Measurements from ENCODE around the gene ANAPC4.

ANAPC4 gene

DNA sequence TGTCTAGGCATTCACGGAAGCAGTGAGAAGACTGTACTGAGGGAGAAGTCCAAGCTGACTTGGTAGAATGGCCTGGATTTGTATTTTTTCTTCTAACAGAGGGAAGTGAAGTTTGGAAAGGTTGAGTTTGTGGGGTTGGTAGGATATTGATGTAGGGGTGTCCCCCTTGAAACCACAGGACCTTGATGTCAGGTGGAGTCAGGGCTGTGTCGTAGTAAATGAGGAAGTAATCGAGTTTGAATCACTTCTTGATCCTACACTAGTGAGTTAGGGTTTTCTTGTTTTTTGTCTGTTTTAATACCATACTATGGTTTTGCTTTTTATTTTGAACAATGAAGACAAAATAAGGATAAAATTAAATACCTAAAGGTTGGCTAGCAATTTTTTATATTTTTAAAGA is 30.1 kb upstream of the ANAPC4 start:
- no peak overlapping the region for H3K4me3 ChIP-seq (ENCODE audit: low read depth, low read length)
- DNase-seq (ENCODE audit: low read depth): no peak
- in situ Hi-C loops (cut with HindIII; ENCODE audit: low sequenced_read_pairs): no loop called here
- TF ChIP-seq, protein P1, sequence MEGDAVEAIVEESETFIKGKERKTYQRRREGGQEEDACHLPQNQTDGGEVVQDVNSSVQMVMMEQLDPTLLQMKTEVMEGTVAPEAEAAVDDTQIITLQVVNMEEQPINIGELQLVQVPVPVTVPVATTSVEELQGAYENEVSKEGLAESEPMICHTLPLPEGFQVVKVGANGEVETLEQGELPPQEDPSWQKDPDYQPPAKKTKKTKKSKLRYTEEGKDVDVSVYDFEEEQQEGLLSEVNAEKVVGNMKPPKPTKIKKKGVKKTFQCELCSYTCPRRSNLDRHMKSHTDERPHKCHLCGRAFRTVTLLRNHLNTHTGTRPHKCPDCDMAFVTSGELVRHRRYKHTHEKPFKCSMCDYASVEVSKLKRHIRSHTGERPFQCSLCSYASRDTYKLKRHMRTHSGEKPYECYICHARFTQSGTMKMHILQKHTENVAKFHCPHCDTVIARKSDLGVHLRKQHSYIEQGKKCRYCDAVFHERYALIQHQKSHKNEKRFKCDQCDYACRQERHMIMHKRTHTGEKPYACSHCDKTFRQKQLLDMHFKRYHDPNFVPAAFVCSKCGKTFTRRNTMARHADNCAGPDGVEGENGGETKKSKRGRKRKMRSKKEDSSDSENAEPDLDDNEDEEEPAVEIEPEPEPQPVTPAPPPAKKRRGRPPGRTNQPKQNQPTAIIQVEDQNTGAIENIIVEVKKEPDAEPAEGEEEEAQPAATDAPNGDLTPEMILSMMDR (IDR thresholded peaks at IDR 0.05; ENCODE audit: low read depth, low read length, missing control alignments): no peak

DNA sequence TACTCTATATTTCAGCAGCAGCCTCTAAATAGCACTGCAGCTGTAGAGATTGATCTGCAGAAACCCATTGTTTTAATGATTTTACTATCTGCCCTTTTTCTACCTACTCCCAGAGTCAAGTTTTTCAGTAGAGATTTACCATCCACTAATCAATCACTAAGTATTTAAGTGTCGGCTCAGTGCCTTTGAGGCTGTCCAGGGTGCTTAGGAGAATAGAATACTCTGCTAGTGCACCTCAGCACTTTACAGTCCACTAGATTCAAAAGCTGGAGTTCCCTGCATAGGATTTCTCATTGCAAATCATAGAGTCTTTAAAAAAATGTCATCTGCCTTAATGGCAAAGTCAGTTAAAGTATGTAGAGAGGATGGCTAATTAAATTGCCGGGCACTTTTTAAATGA is 29.6 kb upstream of the ANAPC4 start:
- in situ Hi-C loops (cut with HindIII; ENCODE audit: low sequenced_read_pairs): no loop called here
- no peak for DNase-seq (ENCODE audit: low read depth)
- TF ChIP-seq, protein P1 (IDR thresholded peaks at IDR 0.05; ENCODE audit: low read depth, low read length, missing control alignments): no peak
- H3K4me3 ChIP-seq (ENCODE audit: low read depth, low read length): no peak overlapping the region

DNA sequence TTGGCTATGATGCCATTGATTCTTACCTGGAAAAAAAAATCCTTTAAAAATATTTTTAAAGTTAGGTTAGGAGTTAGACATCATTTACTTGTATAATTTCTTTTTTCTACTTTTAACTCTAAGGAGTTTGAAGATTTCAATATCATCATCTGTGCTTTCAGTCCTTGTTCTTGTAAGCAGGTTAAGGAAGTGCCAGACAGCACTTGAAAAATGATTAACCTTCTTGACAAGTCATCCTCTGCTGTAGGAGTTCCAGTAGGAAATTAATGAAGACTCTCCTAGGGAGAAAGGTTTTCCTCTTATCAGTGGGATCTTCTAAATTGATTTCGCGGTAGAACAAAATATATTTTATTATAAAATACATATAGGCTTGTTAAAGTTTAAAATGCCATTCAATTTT is 29.1 kb upstream of the ANAPC4 start:
- TF ChIP-seq, protein P1 (IDR thresholded peaks at IDR 0.05; ENCODE audit: low read depth, low read length, missing control alignments): no peak
- in situ Hi-C loops (cut with HindIII; ENCODE audit: low sequenced_read_pairs): no loop called here
- no peak overlapping the region for H3K4me3 ChIP-seq (ENCODE audit: low read depth, low read length)
- no peak for DNase-seq (ENCODE audit: low read depth)

DNA sequence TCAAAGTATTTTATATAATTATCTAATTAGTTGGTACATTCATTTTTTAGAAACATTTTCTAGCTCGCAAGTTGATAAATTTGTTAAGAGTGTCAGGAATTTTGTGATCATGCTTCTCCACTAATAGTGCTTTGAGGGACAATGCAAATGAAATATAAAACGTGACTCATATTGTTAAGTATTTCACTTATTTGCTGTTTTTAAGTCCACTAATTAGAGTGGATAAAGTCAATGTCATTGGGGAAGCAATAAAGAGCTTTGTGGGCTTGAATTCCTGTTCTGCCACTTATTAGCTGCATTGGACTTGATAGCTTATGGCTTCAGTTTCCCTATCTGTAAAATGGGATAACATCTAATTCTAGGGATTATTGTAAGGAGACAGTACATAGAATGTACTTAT is 26.5 kb upstream of the ANAPC4 start:
- no peak for DNase-seq (ENCODE audit: low read depth)
- no peak overlapping the region for H3K4me3 ChIP-seq (ENCODE audit: low read depth, low read length)
- TF ChIP-seq, protein P1 (IDR thresholded peaks at IDR 0.05; ENCODE audit: low read depth, low read length, missing control alignments): no peak
- in situ Hi-C loops (cut with HindIII; ENCODE audit: low sequenced_read_pairs): no loop called here

DNA sequence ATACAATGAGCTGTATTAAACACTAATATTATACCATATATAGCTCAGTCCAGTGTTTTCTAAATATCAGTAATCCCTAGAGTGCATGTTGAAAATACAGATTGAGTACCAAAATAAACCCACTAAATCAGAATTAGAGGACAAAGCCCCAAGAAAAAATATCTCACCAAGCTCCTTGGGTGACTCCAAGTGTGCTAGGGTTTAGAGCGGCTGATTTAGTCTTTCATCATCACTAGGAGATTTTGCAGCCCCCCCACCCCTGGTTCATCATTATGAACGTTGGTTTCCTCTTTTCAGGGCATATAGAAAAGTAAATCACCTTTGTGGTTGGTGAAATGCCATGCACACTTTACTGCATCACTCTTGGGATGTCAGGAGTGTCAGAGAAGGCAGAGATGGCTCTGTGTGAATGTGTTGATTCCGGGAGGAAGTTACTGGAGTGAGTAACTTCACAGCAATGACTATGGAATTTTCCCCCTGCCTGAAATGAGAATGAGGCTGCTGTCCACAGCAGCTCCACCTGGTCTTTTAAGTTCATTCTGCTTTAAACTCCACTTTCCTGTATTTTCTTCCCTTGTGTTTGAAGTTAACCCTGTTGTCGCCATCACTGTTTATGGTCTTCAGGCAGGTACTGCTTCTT is 25.2 kb upstream of the ANAPC4 start:
- no peak overlapping the region for H3K4me3 ChIP-seq (ENCODE audit: low read depth, low read length)
- in situ Hi-C loops (cut with HindIII; ENCODE audit: low sequenced_read_pairs): no loop called here
- DNase-seq (ENCODE audit: low read depth): no peak
- TF ChIP-seq, protein P1 (IDR thresholded peaks at IDR 0.05; ENCODE audit: low read depth, low read length, missing control alignments): no peak

DNA sequence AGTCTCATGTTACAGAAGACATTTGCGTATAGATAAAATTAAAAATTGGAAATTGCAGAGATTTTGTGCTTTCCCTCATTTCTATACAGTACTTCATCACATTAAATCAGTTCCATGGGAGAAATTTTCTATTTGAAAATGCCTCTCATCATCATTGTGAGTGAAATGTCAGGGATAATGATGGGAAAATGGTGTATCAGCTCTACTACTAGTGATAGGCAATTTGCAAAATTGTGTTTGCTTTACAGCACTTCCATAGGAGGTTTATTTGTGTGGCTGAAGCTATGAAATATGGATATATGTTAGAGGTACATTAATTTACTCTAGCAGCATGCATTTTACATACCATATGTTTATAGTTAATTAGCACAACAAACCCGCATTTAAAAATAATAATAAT is 21.0 kb upstream of the ANAPC4 start:
- no peak for DNase-seq (ENCODE audit: low read depth)
- in situ Hi-C loops (cut with HindIII; ENCODE audit: low sequenced_read_pairs): no loop called here
- H3K4me3 ChIP-seq (ENCODE audit: low read depth, low read length): no peak overlapping the region
- TF ChIP-seq, protein P1 (IDR thresholded peaks at IDR 0.05; ENCODE audit: low read depth, low read length, missing control alignments): no peak

Measured in astrocyte of the cerebellum (primary cell).